IPS DF 4.7 (cell line): ENCODE measurements around the gene SLC4A1.

ENCODE experiments used
- DNase-seq: peaks from one replicate; pipeline ENCODE4 v3.0.0-alpha.2; 2013; ENCODE audit warnings: low spot score; ENCODE audit errors: extremely low read depth

The SLC4A1 gene

GRCh38 chr17:44221084-44221861 is 46.7 kb downstream of the SLC4A1 start:
- no peak for DNase-seq

DNA sequence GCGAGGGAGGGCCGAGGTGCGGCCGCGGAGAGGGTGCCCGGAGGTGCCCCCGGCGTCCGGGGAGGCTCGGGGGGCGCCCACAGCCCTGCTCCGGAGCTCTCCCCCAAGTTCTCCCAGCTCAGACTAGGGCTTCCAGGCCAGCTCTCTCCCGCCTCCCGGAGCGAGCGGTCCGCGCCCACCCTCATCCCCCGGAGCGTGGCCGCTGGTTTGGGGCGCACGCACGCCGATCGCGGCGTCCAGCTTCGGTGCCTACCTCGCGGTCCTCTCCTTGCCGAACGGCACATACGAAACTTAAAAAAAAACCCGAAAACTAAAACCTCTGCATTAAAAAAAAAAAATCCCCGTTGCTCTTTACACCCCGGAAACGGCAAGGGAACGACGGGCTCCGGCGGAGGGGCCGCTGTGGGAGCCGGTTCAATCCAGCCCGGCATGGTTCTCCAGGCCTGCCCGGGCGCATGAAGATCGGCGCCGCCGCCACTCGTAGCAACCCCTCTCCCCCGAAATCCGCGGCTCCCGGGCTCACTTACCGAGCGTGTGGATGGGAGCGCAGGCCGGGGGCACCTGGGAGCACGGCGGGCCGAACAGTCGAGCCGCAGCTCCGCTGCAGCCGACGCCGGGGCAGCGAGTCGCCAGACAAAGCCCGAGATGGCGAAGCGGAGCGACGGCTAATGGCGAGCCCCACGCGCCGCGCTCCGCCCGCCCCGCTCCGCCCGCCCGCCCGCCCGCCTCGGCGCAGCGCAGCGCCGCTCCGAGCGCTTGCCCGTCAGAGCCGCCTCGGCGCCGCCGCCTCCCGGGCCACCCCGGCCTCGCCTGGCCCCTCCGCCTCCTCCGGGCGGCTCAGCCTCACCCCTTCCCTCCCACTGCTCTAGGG is 47.5 kb downstream of the SLC4A1 start:
- no peak for DNase-seq

- no peak for DNase-seq
Measured at GRCh38 chr17:44219616-44220212, 48.2 kb downstream of the SLC4A1 start, which contains the start of gene UBTF. Gene UBTF, minus strand, starts transcription at chr17:44219675. Its CDS starts 1,446 bp downstream, at chr17:44218229.

DNA sequence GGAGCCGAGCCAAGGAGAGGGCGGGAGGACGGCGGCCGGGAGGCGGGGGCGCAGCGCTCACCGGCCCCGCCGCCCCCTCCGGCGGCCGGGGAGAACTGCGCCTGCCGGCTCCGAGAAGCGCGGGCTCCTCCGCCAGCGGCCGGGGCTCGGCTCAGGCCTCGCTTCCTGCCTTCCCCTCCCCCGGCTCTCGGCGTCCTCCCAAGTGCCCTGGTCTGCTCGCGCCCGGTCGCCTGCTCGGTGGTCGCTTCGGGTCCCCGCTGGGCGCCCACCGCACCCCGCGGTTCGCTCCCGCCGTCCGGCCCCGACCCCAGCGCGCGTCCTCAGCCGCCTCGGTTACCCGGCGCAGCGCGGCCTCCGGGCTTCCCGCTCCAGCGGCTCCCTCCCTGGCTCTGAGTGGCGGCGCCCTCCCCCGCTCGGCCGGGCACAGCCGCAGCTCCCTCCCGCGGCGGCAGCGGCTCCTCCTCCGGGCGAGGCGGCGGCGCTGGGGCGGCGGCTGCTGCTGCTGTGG is 48.8 kb downstream of the SLC4A1 start:
- DNase-seq: no peak

GRCh38 chr17:44218344-44219107 is 49.4 kb downstream of the SLC4A1 start:
- DNase-seq: no peak

- no peak for DNase-seq
Measured at GRCh38 chr17:44217738-44218343, 50.1 kb downstream of the SLC4A1 start.

- DNase-seq: no peak
Measured at GRCh38 chr17:44216694-44217093, 51.2 kb downstream of the SLC4A1 start.

DNA sequence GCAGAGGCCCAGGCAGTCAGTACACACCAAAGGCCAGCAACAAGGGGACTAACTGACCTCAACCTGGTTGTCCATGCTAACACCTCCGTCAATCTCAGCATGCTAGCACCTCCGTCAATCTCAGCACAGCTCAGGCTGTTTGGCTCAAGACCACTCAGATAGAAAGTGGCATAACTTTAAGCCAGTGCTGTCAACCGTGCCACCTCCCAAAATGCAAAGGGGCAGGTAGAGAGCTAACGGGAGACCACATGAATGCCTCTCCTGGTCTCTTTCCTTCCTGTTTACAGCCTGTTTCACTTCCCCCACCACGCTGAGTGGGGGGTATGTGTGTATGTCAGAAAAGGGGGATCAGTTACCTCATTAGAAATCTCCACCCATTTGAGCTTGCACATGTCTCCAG is 51.8 kb downstream of the SLC4A1 start:
- DNase-seq: no peak

- no peak for DNase-seq
Measured at GRCh38 chr17:44214896-44215295, 53.0 kb downstream of the SLC4A1 start.

DNA sequence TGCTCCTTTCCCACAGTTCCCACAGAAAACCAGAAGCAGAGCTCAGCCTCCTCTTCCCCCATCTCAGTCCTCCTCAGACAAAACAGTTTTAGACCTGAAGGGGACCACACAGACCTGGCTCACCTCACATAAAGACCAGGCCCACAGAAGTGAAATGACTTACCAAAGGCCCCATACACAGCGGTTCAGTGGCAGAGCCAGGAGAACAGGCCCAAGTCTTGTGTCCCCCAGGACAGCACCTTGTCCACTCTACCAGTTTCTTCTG is 53.8 kb downstream of the SLC4A1 start:
- no peak for DNase-seq

DNA sequence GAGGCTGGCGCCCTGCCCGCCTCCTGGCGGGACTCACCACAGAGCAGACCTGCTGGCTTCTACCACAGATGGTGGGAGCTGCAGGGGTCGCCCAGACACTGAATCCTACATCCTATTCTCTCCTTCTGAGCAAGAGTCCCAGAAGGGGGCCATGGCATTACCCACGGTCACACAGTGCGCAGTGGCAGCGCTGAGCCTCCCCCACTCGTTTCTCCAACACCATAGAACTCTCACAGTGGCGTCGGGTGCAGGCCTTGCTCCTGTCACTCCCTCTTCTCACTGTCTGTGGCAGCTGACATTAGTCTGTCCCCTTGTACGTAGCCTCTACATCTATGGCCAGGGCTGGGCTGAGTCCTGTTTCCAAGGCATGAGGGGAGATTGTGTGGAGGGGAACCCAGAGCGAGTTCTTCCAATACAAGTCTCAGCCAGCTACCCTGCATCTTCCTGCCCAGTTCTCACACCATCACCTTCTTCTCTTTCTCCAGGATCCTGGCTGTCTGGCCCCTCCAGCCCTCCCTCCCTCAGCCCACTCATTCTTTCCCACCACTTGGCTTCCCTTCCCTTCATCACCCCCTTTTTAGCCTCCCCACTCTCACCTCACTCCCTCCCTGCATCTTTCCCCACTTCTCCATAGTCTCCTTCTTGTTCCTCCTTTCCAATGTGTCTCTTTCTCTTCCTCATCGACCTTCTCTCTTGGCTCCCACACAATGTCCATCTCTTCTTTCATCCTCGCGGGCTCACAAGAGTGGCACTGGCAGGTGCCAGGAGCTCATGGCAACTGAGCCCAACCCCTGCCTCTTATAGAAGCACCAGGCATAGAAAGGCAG is 54.3 kb downstream of the SLC4A1 start:
- DNase-seq: no peak

DNA sequence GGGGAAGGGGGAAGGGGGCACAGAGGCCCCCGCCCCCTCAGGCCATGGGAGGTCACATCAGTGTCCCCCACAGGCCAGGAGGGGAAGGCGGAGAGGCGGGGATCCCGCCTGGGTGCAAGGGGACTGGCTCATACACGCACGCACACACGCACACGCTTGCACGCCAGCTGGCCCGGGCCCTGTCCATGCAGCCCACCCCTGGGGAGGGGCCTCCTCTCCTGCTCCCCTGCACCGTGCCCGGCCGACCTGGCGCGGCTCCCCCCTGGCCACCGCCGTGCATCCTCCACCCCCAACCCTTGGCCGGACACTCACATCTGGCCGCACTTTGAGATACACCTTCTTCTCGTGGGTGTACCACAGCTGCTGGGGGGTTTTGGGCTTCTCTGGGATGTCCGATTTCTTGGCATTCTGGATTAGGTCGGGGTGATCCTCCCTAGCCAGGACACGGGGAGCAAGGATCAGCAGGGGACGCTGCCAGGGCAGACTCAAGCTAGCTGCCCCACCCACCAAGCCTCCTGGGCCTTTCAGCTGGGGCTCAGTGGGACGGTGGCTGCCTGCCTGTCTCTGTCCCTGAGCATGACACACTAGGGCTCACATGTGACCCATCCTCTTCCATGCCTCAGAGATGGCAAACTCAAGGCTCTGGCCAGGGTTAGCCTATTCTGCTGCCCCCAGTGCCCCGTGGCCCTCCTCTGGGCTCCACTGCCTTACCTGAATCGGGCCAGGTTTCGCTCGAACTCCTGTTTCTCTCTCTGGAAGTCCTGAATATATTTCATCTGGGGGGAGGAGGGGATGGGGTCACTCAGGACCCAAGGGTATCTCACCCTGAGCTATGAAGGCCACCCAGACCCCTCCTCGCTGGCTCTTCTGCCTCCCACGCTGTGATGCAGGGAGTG is 55.2 kb downstream of the SLC4A1 start:
- no peak for DNase-seq

- no peak for DNase-seq
Measured at GRCh38 chr17:44211281-44212265, 56.4 kb downstream of the SLC4A1 start.

DNA sequence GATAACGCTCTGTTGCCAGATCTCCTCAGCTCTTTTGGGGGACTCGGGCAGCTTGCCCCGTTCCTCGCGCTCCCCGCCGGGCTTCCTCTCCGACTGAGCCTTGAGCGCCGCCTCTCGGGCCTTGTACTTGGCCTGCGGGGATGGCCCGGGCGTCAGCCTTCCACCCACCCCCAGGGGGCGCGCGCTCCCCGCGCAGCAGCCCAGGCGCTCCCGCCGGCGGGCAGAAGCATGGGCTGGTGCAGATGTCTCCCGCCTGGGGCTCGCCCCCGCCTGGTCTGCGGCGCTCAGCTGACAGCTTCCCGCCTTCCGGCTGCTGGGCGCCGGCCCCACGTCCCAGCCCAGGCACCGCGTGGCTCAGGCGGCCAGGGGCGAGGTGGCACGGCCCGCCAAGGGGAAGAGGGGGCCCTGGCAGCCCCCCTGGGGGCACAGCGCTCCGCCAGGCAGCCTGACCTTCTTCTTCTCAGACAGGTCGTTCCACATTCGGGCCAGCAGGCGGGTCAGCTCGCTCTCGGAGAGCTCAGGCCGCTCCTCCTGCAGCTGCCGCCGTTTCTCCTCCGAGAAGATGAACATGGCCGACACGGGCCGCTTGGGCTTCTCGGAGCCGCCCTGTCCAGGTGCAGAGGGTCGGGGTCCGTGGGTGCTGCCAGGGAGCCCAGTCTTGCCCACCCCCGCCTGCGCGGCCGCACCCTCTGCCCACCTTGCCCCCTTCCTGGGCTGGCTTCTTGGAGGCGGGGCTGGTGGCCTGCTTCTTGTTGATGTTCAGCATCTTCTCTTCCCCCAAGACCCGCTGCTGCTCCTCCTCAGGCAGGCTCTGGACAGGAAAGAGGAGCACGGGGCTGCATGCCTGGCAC is 57.4 kb downstream of the SLC4A1 start:
- DNase-seq: no peak

DNA sequence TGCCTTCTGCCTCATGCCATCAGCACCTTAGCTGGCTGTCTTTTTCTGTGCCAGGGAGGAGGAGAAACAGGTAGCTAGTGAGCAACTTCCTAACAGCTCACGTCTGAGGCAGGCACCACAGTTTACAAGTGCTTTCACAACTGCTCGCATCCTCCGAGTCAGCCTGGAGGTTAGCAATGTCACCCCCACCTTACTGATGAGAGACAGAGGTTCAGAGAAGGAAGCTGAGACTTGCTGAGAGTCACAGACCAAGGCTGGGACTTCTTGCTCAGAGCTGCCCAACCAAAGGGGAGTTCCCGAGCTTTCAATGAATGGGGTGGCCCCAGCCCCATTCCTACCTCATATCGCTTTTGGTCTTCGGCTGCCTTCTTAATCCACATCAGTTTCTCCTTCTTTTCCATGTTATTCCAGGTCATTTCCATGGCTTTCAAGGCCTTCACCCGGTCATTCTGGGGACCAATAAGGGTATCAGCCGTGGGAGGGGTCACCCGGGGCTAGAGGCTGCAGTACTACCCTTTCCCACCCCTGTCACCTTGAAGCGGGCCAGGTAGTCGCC is 58.1 kb downstream of the SLC4A1 start:
- no peak for DNase-seq

DNA sequence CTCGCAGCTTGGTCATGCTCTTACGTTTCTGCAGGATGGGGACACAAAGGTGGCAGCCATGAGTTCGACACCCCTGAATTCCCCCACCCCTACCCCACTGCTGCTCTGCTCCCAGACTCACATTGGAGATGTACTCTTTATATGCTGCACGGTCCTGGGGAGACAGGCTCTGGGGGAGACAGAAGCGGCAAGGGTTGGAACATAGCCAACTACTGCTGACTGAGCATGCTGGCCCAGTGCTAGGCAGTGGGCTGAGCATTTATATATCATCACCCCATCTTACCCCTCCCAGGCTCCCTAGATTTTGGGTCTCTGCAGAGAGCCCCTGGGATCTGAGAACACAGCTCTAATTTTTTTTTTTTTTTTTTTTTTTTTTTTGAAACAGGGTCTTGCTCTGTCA is 60.2 kb downstream of the SLC4A1 start:
- no peak for DNase-seq

DNA sequence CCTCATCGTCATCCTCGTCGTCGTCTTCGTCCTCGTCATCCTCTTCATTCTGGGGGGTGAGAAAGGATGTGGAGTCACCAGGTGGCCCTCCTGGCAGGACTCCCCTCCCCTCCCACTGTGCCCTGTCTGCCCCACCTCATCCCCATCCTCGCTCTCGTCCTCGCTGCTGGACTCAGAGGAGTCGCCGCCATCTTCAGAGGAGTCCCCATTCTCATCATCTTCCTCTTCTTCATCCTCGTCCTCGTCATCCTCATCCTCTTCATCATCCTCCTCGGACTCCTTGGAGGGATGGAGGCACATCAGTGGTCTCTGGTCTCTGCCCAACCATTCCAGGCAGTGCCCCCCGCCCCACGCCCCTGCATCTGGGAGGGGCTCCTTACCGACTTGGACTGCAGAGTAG is 60.6 kb downstream of the SLC4A1 start:
- no peak for DNase-seq
